ENCODE data around the gene HOXA4. TPM values are rescaled to one million over a fixed set of nuclear protein-coding genes. Genes with fewer than 3 reads are reported as not detected.

Gene HOXA4
- polyA plus RNA-seq, 1 donor (not counting 4 experiments of a cell fraction or from before 2014, with no cell fraction given): 1.5 TPM

DNA sequence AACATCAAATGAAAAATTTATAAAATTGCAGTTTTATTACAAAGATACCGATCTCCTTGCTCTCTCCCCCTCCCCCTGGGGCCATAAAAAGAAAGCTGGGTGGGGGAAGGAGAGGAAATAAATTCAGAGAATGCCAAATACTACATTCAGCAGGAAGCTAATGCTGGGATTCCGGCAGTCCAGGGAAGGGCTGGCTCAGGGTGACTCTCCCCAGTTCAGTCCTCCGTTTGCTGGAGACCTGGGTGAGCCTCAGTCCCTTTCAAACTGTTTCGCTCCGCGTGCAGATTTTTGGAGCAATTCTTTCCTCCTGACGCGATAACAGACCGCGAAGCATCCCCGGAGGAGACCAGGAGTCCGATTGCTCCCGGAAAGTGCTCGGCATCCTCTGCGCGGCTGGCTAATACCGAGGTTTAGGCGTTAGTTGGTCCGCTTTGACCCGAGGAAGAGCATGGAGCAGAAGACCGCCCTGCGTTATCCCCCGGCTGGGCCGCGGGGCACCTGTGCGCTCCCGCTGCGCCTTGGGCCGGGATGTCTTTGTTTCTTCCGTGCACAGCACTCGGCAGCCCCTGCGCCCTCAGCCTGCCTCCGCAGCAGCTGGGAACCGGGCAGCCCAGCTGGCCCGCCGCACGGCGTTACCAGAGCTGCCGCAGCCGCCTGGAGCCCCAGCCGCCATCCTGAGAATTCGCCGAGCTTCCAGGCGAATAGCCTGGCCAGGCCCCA is 24.2 kb downstream of the HOXA4 start:
- DNase-seq (ENCODE audit: low read depth, low spot score): no peak
- H3K4me2 ChIP-seq (ENCODE audit: control insufficient read depth, extremely low read depth, insufficient read depth, low read depth, low read length): peak overlapping the region; percentile 76
- peak overlapping the region in 2 of 3 experiments; percentile 39 to 46 for H3K4me3 ChIP-seq (ENCODE audit: control insufficient read depth in 2 of 3, extremely low read depth in 1 of 3, insufficient read depth in 2 of 3, low read depth in 1 of 3, low read length in 3 of 3)
- H3K27ac ChIP-seq (ENCODE audit: control insufficient read depth, insufficient read depth, low read length): peak overlapping the region; percentile 59
- no peaks in the 10 kb centered on the region for H4K20me1 ChIP-seq (ENCODE audit: control insufficient read depth, extremely low read depth, insufficient read depth, low read length)
- peaks cover 0 to 1% of the 10 kb centered on the region in 2 experiments for H3K36me3 ChIP-seq (ENCODE audit: control insufficient read depth in 2 of 2, extremely low read depth in 1 of 2, insufficient read depth in 2 of 2, low read length in 2 of 2)
- no peaks in the 10 kb centered on the region for H3K9me1 ChIP-seq (ENCODE audit: control insufficient read depth, extremely low read depth, insufficient read depth, low read length)
- peaks cover 37% of the 10 kb centered on the region for H3K4me1 ChIP-seq (ENCODE audit: control insufficient read depth, extremely low read depth, insufficient read depth, low read length)
- dilution Hi-C loops (cut with MboI; ENCODE audit: extremely low pct_ligation_motif_present, low sequenced_read_pairs): no loop called here
- peak overlapping the region; percentile 67 for H3K9ac ChIP-seq (ENCODE audit: control insufficient read depth, extremely low read depth, insufficient read depth, low read length)
- no peak for TF ChIP-seq EZH2 (IDR thresholded peaks at IDR 0.05; ENCODE audit: low read length)
- TF ChIP-seq, protein P1, sequence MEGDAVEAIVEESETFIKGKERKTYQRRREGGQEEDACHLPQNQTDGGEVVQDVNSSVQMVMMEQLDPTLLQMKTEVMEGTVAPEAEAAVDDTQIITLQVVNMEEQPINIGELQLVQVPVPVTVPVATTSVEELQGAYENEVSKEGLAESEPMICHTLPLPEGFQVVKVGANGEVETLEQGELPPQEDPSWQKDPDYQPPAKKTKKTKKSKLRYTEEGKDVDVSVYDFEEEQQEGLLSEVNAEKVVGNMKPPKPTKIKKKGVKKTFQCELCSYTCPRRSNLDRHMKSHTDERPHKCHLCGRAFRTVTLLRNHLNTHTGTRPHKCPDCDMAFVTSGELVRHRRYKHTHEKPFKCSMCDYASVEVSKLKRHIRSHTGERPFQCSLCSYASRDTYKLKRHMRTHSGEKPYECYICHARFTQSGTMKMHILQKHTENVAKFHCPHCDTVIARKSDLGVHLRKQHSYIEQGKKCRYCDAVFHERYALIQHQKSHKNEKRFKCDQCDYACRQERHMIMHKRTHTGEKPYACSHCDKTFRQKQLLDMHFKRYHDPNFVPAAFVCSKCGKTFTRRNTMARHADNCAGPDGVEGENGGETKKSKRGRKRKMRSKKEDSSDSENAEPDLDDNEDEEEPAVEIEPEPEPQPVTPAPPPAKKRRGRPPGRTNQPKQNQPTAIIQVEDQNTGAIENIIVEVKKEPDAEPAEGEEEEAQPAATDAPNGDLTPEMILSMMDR (optimal IDR thresholded peaks at IDR 0.05 in 1 of 3, IDR thresholded peaks at IDR 0.05 in 1 of 3, conservative IDR thresholded peaks at IDR 0.05 in 1 of 3; ENCODE audit: extremely low read depth in 1 of 3, insufficient read depth in 2 of 3, low read length in 3 of 3): no peak
- no peak for FAIRE-seq
- H3K9me3 ChIP-seq (ENCODE audit: control insufficient read depth, low read depth, low read length): no peaks in the 10 kb centered on the region
- H2AFZ ChIP-seq (ENCODE audit: control insufficient read depth, low read length): no peak overlapping the region
- H3K27me3 ChIP-seq (ENCODE audit: control insufficient read depth, extremely low read depth, insufficient read depth, low read length): no peaks in the 10 kb centered on the region
- H3K79me2 ChIP-seq (ENCODE audit: control insufficient read depth, insufficient read depth, low read length): peaks cover 16% of the 10 kb centered on the region

DNA sequence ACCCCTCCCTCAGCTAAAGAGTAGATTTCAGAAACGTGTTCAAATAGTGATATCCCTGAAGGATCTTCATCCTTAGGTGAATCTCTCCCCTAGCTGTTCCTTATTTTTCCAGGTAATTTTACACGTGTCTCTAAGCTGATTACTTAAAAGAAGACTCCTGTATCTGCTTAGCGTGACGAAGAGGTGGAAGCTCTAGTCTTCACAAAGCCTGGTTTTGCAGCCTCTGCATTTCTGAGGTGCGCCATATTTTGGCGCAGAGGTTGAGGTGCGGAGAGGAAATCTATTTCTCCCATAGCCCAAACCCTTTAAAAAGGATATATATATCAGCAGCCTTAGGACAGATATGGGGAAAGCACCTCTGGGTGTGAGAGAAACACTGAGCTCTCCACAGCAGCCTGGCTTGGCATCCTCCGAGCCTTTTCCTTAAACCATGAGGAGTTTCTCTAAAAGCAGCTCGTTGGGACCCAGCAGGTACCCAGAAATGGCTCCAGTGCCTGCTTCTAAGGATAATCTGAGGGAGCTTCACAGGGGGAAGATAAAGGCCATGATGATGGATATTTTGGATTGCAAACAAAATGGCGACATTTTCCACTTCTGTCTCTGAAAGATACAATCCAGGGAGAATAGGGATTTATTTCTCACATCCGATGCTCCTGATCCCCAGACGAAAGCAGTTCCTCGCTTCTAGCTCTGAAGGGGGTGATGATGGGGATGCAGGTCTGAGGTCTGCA is 25.1 kb downstream of the HOXA4 start:
- H3K27ac ChIP-seq (ENCODE audit: control insufficient read depth, insufficient read depth, low read length): peak overlapping the region; percentile 2
- dilution Hi-C loops (cut with MboI; ENCODE audit: extremely low pct_ligation_motif_present, low sequenced_read_pairs): no loop called here

More for the DNA sequence above, 25.1 kb downstream of the HOXA4 start:
- H3K36me3 ChIP-seq (ENCODE audit: control insufficient read depth in 2 of 2, extremely low read depth in 1 of 2, insufficient read depth in 2 of 2, low read length in 2 of 2): peaks cover 0 to 10% of the 10 kb centered on the region in 2 experiments
- no peaks in the 10 kb centered on the region for H4K20me1 ChIP-seq (ENCODE audit: control insufficient read depth, extremely low read depth, insufficient read depth, low read length)
- H3K4me3 ChIP-seq (ENCODE audit: control insufficient read depth in 2 of 3, extremely low read depth in 1 of 3, insufficient read depth in 2 of 3, low read depth in 1 of 3, low read length in 3 of 3): no peak overlapping the region
- no peak for TF ChIP-seq EZH2 (IDR thresholded peaks at IDR 0.05; ENCODE audit: low read length)
- TF ChIP-seq, protein P1 (optimal IDR thresholded peaks at IDR 0.05 in 1 of 3, IDR thresholded peaks at IDR 0.05 in 1 of 3, conservative IDR thresholded peaks at IDR 0.05 in 1 of 3; ENCODE audit: extremely low read depth in 1 of 3, insufficient read depth in 2 of 3, low read length in 3 of 3): no peak
- no peak overlapping the region for H2AFZ ChIP-seq (ENCODE audit: control insufficient read depth, low read length)
- peaks cover 38% of the 10 kb centered on the region for H3K4me1 ChIP-seq (ENCODE audit: control insufficient read depth, extremely low read depth, insufficient read depth, low read length)
- H3K79me2 ChIP-seq (ENCODE audit: control insufficient read depth, insufficient read depth, low read length): peaks cover 24% of the 10 kb centered on the region
- DNase-seq (ENCODE audit: low read depth, low spot score): no peak
- FAIRE-seq: no peak
- H3K4me2 ChIP-seq (ENCODE audit: control insufficient read depth, extremely low read depth, insufficient read depth, low read depth, low read length): peak overlapping the region; percentile 76
- no peaks in the 10 kb centered on the region for H3K9me1 ChIP-seq (ENCODE audit: control insufficient read depth, extremely low read depth, insufficient read depth, low read length)
- peak overlapping the region; percentile 24 for H3K9ac ChIP-seq (ENCODE audit: control insufficient read depth, extremely low read depth, insufficient read depth, low read length)
- no peaks in the 10 kb centered on the region for H3K27me3 ChIP-seq (ENCODE audit: control insufficient read depth, extremely low read depth, insufficient read depth, low read length)
- H3K9me3 ChIP-seq (ENCODE audit: control insufficient read depth, low read depth, low read length): no peaks in the 10 kb centered on the region
